K562 (cell line): ENCODE results near the gene P2RX3. TPM values are rescaled to one million over a fixed set of nuclear protein-coding genes. Genes with fewer than 3 reads are reported as not detected.
A peak's percentile ranks its signal among the peaks of the same experiment; 100 is the strongest.

Experiments
- BMI1 ChIP-seq: fragments of 150-350 bp; IDR thresholded peaks from 2 replicates; pipeline ENCODE4 v1.6.1; 2014; ENCODE audit warnings: low read length
- FOXA1 ChIP-seq: fragments of 450-650 bp; IDR thresholded peaks from 2 replicates; pipeline ENCODE4 v1.6.1; 2016; ENCODE audit warnings: mild to moderate bottlenecking, borderline replicate concordance
- JUNB ChIP-seq: fragments of 450-650 bp; formaldehyde crosslinking; conservative IDR thresholded peaks from 2 replicates; pipeline ENCODE4 v1.4.0; 2020; ENCODE audit warnings: mild to moderate bottlenecking
- KDM2B ChIP-seq: fragments of 250-450 bp; sonication (Bioruptor Pico); IDR thresholded peaks from 2 replicates; pipeline ENCODE4 v1.8.0; 2021; ENCODE audit warnings: mild to moderate bottlenecking, moderate library complexity
- KLF6 ChIP-seq: fragments of 250-450 bp; sonication (Bioruptor Pico); IDR thresholded peaks from 2 replicates; pipeline ENCODE4 v1.4.0; 2020; ENCODE audit warnings: mild to moderate bottlenecking, moderate library complexity, borderline replicate concordance
- MTA3 ChIP-seq: fragments of 450-650 bp; formaldehyde crosslinking; IDR thresholded peaks from 2 replicates; pipeline ENCODE4 v1.6.1; 2017; ENCODE audit warnings: mild to moderate bottlenecking, borderline replicate concordance
- MYC ChIP-seq, 2 experiments: fragments of 250-450 bp in 1 of 2; sonication (Bioruptor Pico) in 1 of 2; IDR thresholded peaks; 2 replicates each; pipeline versions ENCODE4 v1.5.1 to v1.6.1; 2012 to 2021; ENCODE audit warnings: low read depth in 2 of 2, borderline replicate concordance in 1 of 2, improper control_type of control experiment in 1 of 2, low read length in 1 of 2, mild to moderate bottlenecking in 1 of 2, moderate library complexity in 1 of 2
- RHOXF2B ChIP-seq: fragments of 250-450 bp; sonication (Bioruptor Pico); conservative IDR thresholded peaks from 2 replicates; pipeline ENCODE4 v1.5.1; 2021
- ZKSCAN8 ChIP-seq: fragments of 200-800 bp; sonication (Bioruptor generic); IDR thresholded peaks from 2 replicates; pipeline ENCODE4 v1.6.1; 2016; ENCODE audit warnings: missing genetic modification characterization, missing compliant biosample characterization
- ZSCAN29 ChIP-seq: fragments of 450-650 bp; IDR thresholded peaks from 2 replicates; pipeline ENCODE4 v1.6.1; 2017
- polyA plus RNA-seq, 8 experiments: library from polyadenylated mRNA; depleted of rRNA in 4 of 8; stranded (reverse) in 5 of 8; unstranded in 3 of 8; fragments of >200 nt; fragmentation: Nextera tagmentation in 2 of 8; fragmentation: Illumina TruSeq in 1 of 8; extraction: Ambion mirVana in 2 of 8; extraction: Trizol in 1 of 8; gene quantifications; 2 replicates each; pipeline versions ENCODE4 v1.2.1 to v1.2.3, GENCODE V29; 2011 to 2014; ENCODE audit warnings: inconsistent platforms in 1 of 8, missing spikeins in 1 of 8
- total RNA-seq, 7 experiments: library from RNA; depleted of rRNA in 6 of 7; stranded (reverse); fragments of >200 nt in 6 of 7; fragmentation: Illumina TruSeq in 2 of 7; extraction: Trizol in 2 of 7; gene quantifications; 2 replicates each; pipeline versions ENCODE4 v1.2.1 to v1.2.3, GENCODE V29; 2011 to 2021; ENCODE audit warnings: low replicate concordance in 1 of 7
- TF ChIP-seq, protein P1 (sequence below), 2 experiments: fragments of 450-650 bp in 1 of 2; sonication (generic) in 1 of 2; formaldehyde crosslinking in 1 of 2; IDR thresholded peaks; 2 replicates each; pipeline versions ENCODE4 v1.7.1 to v1.9.0; 2016 to 2022; ENCODE audit warnings: inconsistent platforms in 1 of 2, mild to moderate bottlenecking in 1 of 2, missing genetic modification reagents in 1 of 2
- TF ChIP-seq, protein P2 (sequence below), 2 experiments: fragments of 450-650 bp in 1 of 2; sonication (generic) in 1 of 2; formaldehyde crosslinking in 1 of 2; IDR thresholded peaks in 1 of 2; conservative IDR thresholded peaks in 1 of 2; 2 replicates each; pipeline versions ENCODE4 v1.6.1 to v1.8.1; 2016 to 2023; ENCODE audit warnings: mild to moderate bottlenecking in 2 of 2, moderate library complexity in 2 of 2, inconsistent platforms in 1 of 2, missing genetic modification reagents in 1 of 2
- TF ChIP-seq, protein P3 (sequence below): fragments of 450-650 bp; IDR thresholded peaks from 2 replicates; pipeline ENCODE4 v1.6.1; 2016
- TF ChIP-seq, protein P4 (sequence below): fragments of 200-400 bp; formaldehyde crosslinking; IDR thresholded peaks from 2 replicates; pipeline ENCODE4 v1.6.1; 2017; ENCODE audit warnings: mild to moderate bottlenecking, low read depth, low read length, moderate library complexity

The P2RX3 gene
- total and polyA plus RNA-seq, 9 of the 15 experiments (the other 6 are each of a cell fraction or from before 2014, with no cell fraction given), result not detected

DNA sequence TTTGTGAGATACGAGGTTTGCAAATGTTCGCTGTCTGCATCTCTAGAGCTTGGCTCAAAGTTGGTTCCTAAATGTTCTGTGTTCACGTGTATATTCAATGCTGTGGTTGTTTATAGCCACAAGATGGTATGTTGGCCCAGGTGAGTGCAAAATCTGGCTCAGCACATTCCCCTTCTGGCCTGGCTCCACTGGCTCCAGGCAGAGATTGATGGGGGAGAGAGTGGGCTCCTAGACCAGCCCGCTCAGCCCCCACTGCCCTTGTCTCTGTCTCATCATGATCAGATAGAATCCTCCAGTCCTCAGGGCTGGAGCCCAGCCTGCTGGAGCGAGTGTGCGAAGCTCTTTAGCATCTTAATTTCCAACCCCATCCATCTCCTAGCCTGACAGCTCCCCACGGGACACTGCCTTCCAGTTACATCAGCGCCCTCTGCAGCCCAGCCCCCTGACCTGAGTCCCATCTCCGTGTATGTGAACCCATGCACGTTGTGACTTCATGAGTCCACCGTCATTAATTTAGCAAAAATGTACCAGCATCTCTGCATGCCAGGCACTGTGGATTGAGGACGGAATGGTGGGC is 2.0 kb downstream of the P2RX3 start (continued):
- TF ChIP-seq, protein P1, sequence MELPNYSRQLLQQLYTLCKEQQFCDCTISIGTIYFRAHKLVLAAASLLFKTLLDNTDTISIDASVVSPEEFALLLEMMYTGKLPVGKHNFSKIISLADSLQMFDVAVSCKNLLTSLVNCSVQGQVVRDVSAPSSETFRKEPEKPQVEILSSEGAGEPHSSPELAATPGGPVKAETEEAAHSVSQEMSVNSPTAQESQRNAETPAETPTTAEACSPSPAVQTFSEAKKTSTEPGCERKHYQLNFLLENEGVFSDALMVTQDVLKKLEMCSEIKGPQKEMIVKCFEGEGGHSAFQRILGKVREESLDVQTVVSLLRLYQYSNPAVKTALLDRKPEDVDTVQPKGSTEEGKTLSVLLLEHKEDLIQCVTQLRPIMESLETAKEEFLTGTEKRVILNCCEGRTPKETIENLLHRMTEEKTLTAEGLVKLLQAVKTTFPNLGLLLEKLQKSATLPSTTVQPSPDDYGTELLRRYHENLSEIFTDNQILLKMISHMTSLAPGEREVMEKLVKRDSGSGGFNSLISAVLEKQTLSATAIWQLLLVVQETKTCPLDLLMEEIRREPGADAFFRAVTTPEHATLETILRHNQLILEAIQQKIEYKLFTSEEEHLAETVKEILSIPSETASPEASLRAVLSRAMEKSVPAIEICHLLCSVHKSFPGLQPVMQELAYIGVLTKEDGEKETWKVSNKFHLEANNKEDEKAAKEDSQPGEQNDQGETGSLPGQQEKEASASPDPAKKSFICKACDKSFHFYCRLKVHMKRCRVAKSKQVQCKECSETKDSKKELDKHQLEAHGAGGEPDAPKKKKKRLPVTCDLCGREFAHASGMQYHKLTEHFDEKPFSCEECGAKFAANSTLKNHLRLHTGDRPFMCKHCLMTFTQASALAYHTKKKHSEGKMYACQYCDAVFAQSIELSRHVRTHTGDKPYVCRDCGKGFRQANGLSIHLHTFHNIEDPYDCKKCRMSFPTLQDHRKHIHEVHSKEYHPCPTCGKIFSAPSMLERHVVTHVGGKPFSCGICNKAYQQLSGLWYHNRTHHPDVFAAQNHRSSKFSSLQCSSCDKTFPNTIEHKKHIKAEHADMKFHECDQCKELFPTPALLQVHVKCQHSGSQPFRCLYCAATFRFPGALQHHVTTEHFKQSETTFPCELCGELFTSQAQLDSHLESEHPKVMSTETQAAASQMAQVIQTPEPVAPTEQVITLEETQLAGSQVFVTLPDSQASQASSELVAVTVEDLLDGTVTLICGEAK (IDR thresholded peaks at IDR 0.05), result no peak
- TF ChIP-seq, protein P1 (CRISPR knock-in tag; IDR thresholded peaks at IDR 0.05), result no peak
- TF ChIP-seq, protein P2, sequence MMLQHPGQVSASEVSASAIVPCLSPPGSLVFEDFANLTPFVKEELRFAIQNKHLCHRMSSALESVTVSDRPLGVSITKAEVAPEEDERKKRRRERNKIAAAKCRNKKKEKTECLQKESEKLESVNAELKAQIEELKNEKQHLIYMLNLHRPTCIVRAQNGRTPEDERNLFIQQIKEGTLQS (IDR thresholded peaks at IDR 0.05), result no peak
- TF ChIP-seq, protein P2 (CRISPR knock-in tag; conservative IDR thresholded peaks at IDR 0.05), result no peak
- TF ChIP-seq, protein P3, sequence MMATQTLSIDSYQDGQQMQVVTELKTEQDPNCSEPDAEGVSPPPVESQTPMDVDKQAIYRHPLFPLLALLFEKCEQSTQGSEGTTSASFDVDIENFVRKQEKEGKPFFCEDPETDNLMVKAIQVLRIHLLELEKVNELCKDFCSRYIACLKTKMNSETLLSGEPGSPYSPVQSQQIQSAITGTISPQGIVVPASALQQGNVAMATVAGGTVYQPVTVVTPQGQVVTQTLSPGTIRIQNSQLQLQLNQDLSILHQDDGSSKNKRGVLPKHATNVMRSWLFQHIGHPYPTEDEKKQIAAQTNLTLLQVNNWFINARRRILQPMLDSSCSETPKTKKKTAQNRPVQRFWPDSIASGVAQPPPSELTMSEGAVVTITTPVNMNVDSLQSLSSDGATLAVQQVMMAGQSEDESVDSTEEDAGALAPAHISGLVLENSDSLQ, result peak; percentile 97
- TF ChIP-seq ZSCAN29 (no peak), JUNB (no peak), ZKSCAN8 (CRISPR knock-in tag) (no peak), FOXA1 (no peak), RHOXF2B (CRISPR knock-in tag) (no peak), KLF6 (CRISPR knock-in tag) (no peak), MTA3 (peak; percentile 45; the same call in 1 of the 2 replicates), KDM2B (no peak), BMI1 (no peak), MYC (IDR thresholded peaks at IDR 0.05; ENCODE audit: low read depth, low read length) (peak; percentile 47), MYC (CRISPR knock-in tag; IDR thresholded peaks at IDR 0.05; ENCODE audit: borderline replicate concordance, low read depth) (no peak)
- TF ChIP-seq, protein P4, sequence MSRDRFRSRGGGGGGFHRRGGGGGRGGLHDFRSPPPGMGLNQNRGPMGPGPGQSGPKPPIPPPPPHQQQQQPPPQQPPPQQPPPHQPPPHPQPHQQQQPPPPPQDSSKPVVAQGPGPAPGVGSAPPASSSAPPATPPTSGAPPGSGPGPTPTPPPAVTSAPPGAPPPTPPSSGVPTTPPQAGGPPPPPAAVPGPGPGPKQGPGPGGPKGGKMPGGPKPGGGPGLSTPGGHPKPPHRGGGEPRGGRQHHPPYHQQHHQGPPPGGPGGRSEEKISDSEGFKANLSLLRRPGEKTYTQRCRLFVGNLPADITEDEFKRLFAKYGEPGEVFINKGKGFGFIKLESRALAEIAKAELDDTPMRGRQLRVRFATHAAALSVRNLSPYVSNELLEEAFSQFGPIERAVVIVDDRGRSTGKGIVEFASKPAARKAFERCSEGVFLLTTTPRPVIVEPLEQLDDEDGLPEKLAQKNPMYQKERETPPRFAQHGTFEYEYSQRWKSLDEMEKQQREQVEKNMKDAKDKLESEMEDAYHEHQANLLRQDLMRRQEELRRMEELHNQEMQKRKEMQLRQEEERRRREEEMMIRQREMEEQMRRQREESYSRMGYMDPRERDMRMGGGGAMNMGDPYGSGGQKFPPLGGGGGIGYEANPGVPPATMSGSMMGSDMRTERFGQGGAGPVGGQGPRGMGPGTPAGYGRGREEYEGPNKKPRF, result no peak
